ENCODE measurements around the gene C1QL1. TPM values are rescaled to one million over a fixed set of nuclear protein-coding genes. Genes with fewer than 3 reads are reported as not detected.

Gene C1QL1
- total RNA-seq, 1 donor from 2014 or later, result 1.4 TPM

- DNase-seq (ENCODE audit: extremely low spot score, unreplicated experiment), result no peak
- peaks cover 30% of the 10 kb centered on the region for H3K4me1 Mint-ChIP-seq (ENCODE audit: unreplicated experiment)
- H3K27ac Mint-ChIP-seq (ENCODE audit: unreplicated experiment), result peak overlapping the region; percentile 18
- no peak for TF ChIP-seq CTCF (IDR thresholded peaks at IDR 0.05)
- no peaks in the 10 kb centered on the region for H3K9me3 Mint-ChIP-seq (ENCODE audit: unreplicated experiment)
- H3K36me3 Mint-ChIP-seq (ENCODE audit: unreplicated experiment), result no peaks in the 10 kb centered on the region
- peaks cover 3% of the 10 kb centered on the region for H3K27me3 Mint-ChIP-seq (ENCODE audit: unreplicated experiment)
- no peak overlapping the region for H3K4me3 Mint-ChIP-seq (ENCODE audit: unreplicated experiment)
These were observed 50.6 kb downstream of the C1QL1 start for GRCh38 chr17:44917456-44917855.

GRCh38 chr17:44916781-44917241 is 51.3 kb downstream of the C1QL1 start:
- H3K27me3 Mint-ChIP-seq (ENCODE audit: unreplicated experiment), result peaks cover 3% of the 10 kb centered on the region
- H3K4me3 Mint-ChIP-seq (ENCODE audit: unreplicated experiment), result no peak overlapping the region
- no peaks in the 10 kb centered on the region for H3K9me3 Mint-ChIP-seq (ENCODE audit: unreplicated experiment)
- peak overlapping the region; percentile 54 for H3K27ac Mint-ChIP-seq (ENCODE audit: unreplicated experiment)
- no peaks in the 10 kb centered on the region for H3K36me3 Mint-ChIP-seq (ENCODE audit: unreplicated experiment)
- no peak for DNase-seq (ENCODE audit: extremely low spot score, unreplicated experiment)
- no peak for TF ChIP-seq CTCF (IDR thresholded peaks at IDR 0.05)
- peaks cover 32% of the 10 kb centered on the region for H3K4me1 Mint-ChIP-seq (ENCODE audit: unreplicated experiment)

GRCh38 chr17:44915862-44916780 is 52.0 kb downstream of the C1QL1 start:
- no peak for DNase-seq (ENCODE audit: extremely low spot score, unreplicated experiment)

GRCh38 chr17:44915321-44915726 is 52.8 kb downstream of the C1QL1 start, which contains the start of gene GFAP:
TSS of gene GFAP (minus strand) at chr17:44915500. CDS start at chr17:44915486, 14 bp downstream.
- H3K4me1 Mint-ChIP-seq (ENCODE audit: unreplicated experiment), result peaks cover 35% of the 10 kb centered on the region
- no peaks in the 10 kb centered on the region for H3K36me3 Mint-ChIP-seq (ENCODE audit: unreplicated experiment)
- peak within 1 kb of the TSS; percentile 44 for H3K27ac Mint-ChIP-seq (ENCODE audit: unreplicated experiment)
- no peak for DNase-seq (ENCODE audit: extremely low spot score, unreplicated experiment)
- no peaks in the 10 kb centered on the region for H3K9me3 Mint-ChIP-seq (ENCODE audit: unreplicated experiment)
- no peak for TF ChIP-seq CTCF (IDR thresholded peaks at IDR 0.05)
- H3K27me3 Mint-ChIP-seq (ENCODE audit: unreplicated experiment), result peaks cover 3% of the 10 kb centered on the region
- no peak within 1 kb of the TSS for H3K4me3 Mint-ChIP-seq (ENCODE audit: unreplicated experiment)

More at GRCh38 chr17:44915862-44916780, 52.0 kb downstream of the C1QL1 start:
- no peaks in the 10 kb centered on the region for H3K36me3 Mint-ChIP-seq (ENCODE audit: unreplicated experiment)
- peaks cover 3% of the 10 kb centered on the region for H3K27me3 Mint-ChIP-seq (ENCODE audit: unreplicated experiment)
- TF ChIP-seq CTCF (IDR thresholded peaks at IDR 0.05), result no peak
- H3K27ac Mint-ChIP-seq (ENCODE audit: unreplicated experiment), result peak overlapping the region; percentile 44
- no peaks in the 10 kb centered on the region for H3K9me3 Mint-ChIP-seq (ENCODE audit: unreplicated experiment)
- H3K4me3 Mint-ChIP-seq (ENCODE audit: unreplicated experiment), result no peak overlapping the region
- peaks cover 28% of the 10 kb centered on the region for H3K4me1 Mint-ChIP-seq (ENCODE audit: unreplicated experiment)

- DNase-seq (ENCODE audit: extremely low spot score, unreplicated experiment), result no peak
- no peaks in the 10 kb centered on the region for H3K9me3 Mint-ChIP-seq (ENCODE audit: unreplicated experiment)
- no peak overlapping the region for H3K4me3 Mint-ChIP-seq (ENCODE audit: unreplicated experiment)
- H3K27ac Mint-ChIP-seq (ENCODE audit: unreplicated experiment), result no peak overlapping the region
- no peaks in the 10 kb centered on the region for H3K36me3 Mint-ChIP-seq (ENCODE audit: unreplicated experiment)
- no peak for TF ChIP-seq CTCF (IDR thresholded peaks at IDR 0.05)
- no peaks in the 10 kb centered on the region for H3K27me3 Mint-ChIP-seq (ENCODE audit: unreplicated experiment)
- H3K4me1 Mint-ChIP-seq (ENCODE audit: unreplicated experiment), result peaks cover 34% of the 10 kb centered on the region
These were observed 53.3 kb downstream of the C1QL1 start for GRCh38 chr17:44914698-44915271.
